HepG2 (cell line): ENCODE measurements around the gene DDX23. TPM values are rescaled to one million over a fixed set of nuclear protein-coding genes. Genes with fewer than 3 reads are reported as not detected.

Experiments
- ARID5B ChIP-seq: IDR thresholded peaks from 2 replicates; pipeline ENCODE4 v1.4.0; 2020; ENCODE audit warnings: mild to moderate bottlenecking, missing genetic modification reagents
- BORCS8-MEF2B ChIP-seq: sonication (generic); formaldehyde crosslinking; IDR thresholded peaks from 2 replicates; pipeline ENCODE4 v1.8.0; 2022; ENCODE audit warnings: mild to moderate bottlenecking, missing genetic modification reagents
- DNMT1 ChIP-seq: sonication (generic); formaldehyde crosslinking; IDR thresholded peaks from 2 replicates; pipeline ENCODE4 v1.5.1; 2020; ENCODE audit warnings: mild to moderate bottlenecking, missing genetic modification reagents
- HMG20B ChIP-seq: conservative IDR thresholded peaks from 2 replicates; pipeline ENCODE4 v1.6.1; 2016; ENCODE audit warnings: missing genetic modification reagents, missing compliant biosample characterization
- JUN ChIP-seq: sonication (generic); formaldehyde crosslinking; IDR thresholded peaks from 2 replicates; pipeline ENCODE4 v1.4.0; 2020; ENCODE audit warnings: mild to moderate bottlenecking, missing genetic modification reagents
- MAZ ChIP-seq, 2 experiments: sonication (generic) in 1 of 2; formaldehyde crosslinking in 1 of 2; IDR thresholded peaks; 2 replicates each; pipeline versions ENCODE4 v1.5.0 to v1.6.1; 2012 to 2020; ENCODE audit warnings: low read depth in 2 of 2, mild to moderate bottlenecking in 2 of 2, borderline replicate concordance in 1 of 2, improper control_type of control experiment in 1 of 2, low read length in 1 of 2, missing genetic modification reagents in 1 of 2, moderate library complexity in 1 of 2
- MED1 ChIP-seq: sonication (generic); formaldehyde crosslinking; IDR thresholded peaks from 2 replicates; pipeline ENCODE4 v1.4.0; 2020; ENCODE audit warnings: missing genetic modification reagents
- MYC ChIP-seq: sonication (generic); formaldehyde crosslinking; IDR thresholded peaks from 2 replicates; pipeline ENCODE4 v1.9.0; 2021; ENCODE audit warnings: missing genetic modification reagents, borderline replicate concordance
- NAIF1 ChIP-seq: sonication (generic); formaldehyde crosslinking; IDR thresholded peaks from 2 replicates; pipeline ENCODE4 v1.5.0; 2020; ENCODE audit warnings: mild to moderate bottlenecking, missing genetic modification reagents, borderline replicate concordance
- NFYC ChIP-seq: IDR thresholded peaks from 2 replicates; pipeline ENCODE4 v1.6.1; 2016; ENCODE audit warnings: missing genetic modification reagents, missing compliant biosample characterization
- PAXIP1 ChIP-seq: sonication (generic); formaldehyde crosslinking; conservative IDR thresholded peaks from 2 replicates; pipeline ENCODE4 v1.4.0; 2020; ENCODE audit warnings: mild to moderate bottlenecking, missing genetic modification reagents, moderate library complexity
- SAP130 ChIP-seq: IDR thresholded peaks from 2 replicates; pipeline ENCODE4 v1.6.1; 2016; ENCODE audit warnings: low read depth
- SOX6 ChIP-seq, 2 experiments: fragments of 450-650 bp in 1 of 2; sonication (generic) in 1 of 2; formaldehyde crosslinking in 1 of 2; IDR thresholded peaks; 2 replicates each; pipeline versions ENCODE4 v1.4.0 to v1.6.1; 2017 to 2020; ENCODE audit warnings: antibody characterized with exemption in 1 of 2, mild to moderate bottlenecking in 1 of 2, missing genetic modification reagents in 1 of 2
- YEATS2 ChIP-seq: sonication (generic); formaldehyde crosslinking; IDR thresholded peaks from 2 replicates; pipeline ENCODE4 v1.4.0; 2020; ENCODE audit warnings: missing genetic modification reagents, borderline replicate concordance
- ZNF281 ChIP-seq: sonication (generic); formaldehyde crosslinking; IDR thresholded peaks from 2 replicates; pipeline ENCODE4 v1.4.0; 2020; ENCODE audit warnings: missing genetic modification reagents, borderline replicate concordance
- ZNF367 ChIP-seq: sonication (generic); formaldehyde crosslinking; IDR thresholded peaks from 2 replicates; pipeline ENCODE4 v1.4.0; 2020; ENCODE audit warnings: missing genetic modification reagents, borderline replicate concordance
- ZNF562 ChIP-seq: sonication (generic); formaldehyde crosslinking; IDR thresholded peaks from 2 replicates; pipeline ENCODE4 v1.8.0; 2022; ENCODE audit warnings: missing genetic modification reagents, borderline replicate concordance
- ZNF713 ChIP-seq: sonication (generic); formaldehyde crosslinking; IDR thresholded peaks from 2 replicates; pipeline ENCODE4 v1.4.0; 2020; ENCODE audit warnings: mild to moderate bottlenecking, missing genetic modification reagents
- polyA plus RNA-seq, 8 experiments: library from polyadenylated mRNA; depleted of rRNA in 3 of 8; stranded (reverse) in 7 of 8; unstranded in 1 of 8; fragments of >200 nt; fragmentation: Illumina TruSeq in 4 of 8; extraction: Trizol in 4 of 8; gene quantifications; 2 replicates each; pipeline versions ENCODE4 v1.2.1 to v1.2.3, GENCODE V29; 2011 to 2016; ENCODE audit warnings: low read depth in 4 of 8, missing spikeins in 1 of 8, mixed read lengths in 1 of 8; ENCODE audit not compliant: insufficient read depth in 1 of 8
- total RNA-seq, 5 experiments: library from RNA; depleted of rRNA; stranded (reverse); fragments of >200 nt; fragmentation: Illumina TruSeq; extraction: Trizol; gene quantifications; 2 replicates each; pipeline ENCODE4 v1.2.3, GENCODE V29; 2016; ENCODE audit warnings: low read depth in 1 of 5

The DDX23 gene
- total and polyA plus RNA-seq, 2 of the 13 experiments (the other 11 are each of a cell fraction or from before 2014, with no cell fraction given) = 35.7 to 90.0 TPM

- TF ChIP-seq ARID5B (CRISPR knock-in tag) (peak; percentile 83), JUN (CRISPR knock-in tag) (no peak), HMG20B (0 out of 2 replicates have a peak, but pooled peaks have one; percentile 11), ZNF562 (CRISPR knock-in tag) (no peak), SOX6 (IDR thresholded peaks at IDR 0.05) (no peak), SOX6 (CRISPR knock-in tag; IDR thresholded peaks at IDR 0.05) (peak; percentile 44; the same call in 1 of the 2 replicates), ZNF281 (peak; percentile 47; the same call in 1 of the 2 replicates), MYC (CRISPR knock-in tag) (no peak), ZNF367 (CRISPR knock-in tag) (no peak), MAZ (IDR thresholded peaks at IDR 0.05; ENCODE audit: borderline replicate concordance, low read depth, low read length) (no peak), MAZ (CRISPR knock-in tag; IDR thresholded peaks at IDR 0.05; ENCODE audit: low read depth) (no peak), SAP130 (CRISPR knock-in tag) (peak; percentile 17; the same call in 1 of the 2 replicates), DNMT1 (CRISPR knock-in tag) (no peak), NAIF1 (CRISPR knock-in tag) (no peak), NFYC (CRISPR knock-in tag) (no peak), MED1 (peak; percentile 43), PAXIP1 (peak; percentile 54; the same call in 1 of the 2 replicates), BORCS8-MEF2B (no peak), YEATS2 (CRISPR knock-in tag) (peak; percentile 53; the same call in 1 of the 2 replicates), ZNF713 (CRISPR knock-in tag) (no peak)
These were observed 41.0 kb downstream of the DDX23 start (continued) for GRCh38 chr12:48810903-48811431.
